GM10266 (cell line): Measurements from ENCODE around the gene CFAP61.

ENCODE experiments used
- DNase-seq: peaks from one replicate; pipeline ENCODE4 v3.0.0; 2012; ENCODE audit errors: extremely low spot score
- TF ChIP-seq, protein P1 (sequence below): IDR thresholded peaks from 2 replicates; pipeline ENCODE4 v1.5.1; 2012; ENCODE audit warnings: mild to moderate bottlenecking, low read depth; ENCODE audit not compliant: control insufficient read depth, insufficient read depth; ENCODE audit errors: missing control alignments

CFAP61 gene

DNA sequence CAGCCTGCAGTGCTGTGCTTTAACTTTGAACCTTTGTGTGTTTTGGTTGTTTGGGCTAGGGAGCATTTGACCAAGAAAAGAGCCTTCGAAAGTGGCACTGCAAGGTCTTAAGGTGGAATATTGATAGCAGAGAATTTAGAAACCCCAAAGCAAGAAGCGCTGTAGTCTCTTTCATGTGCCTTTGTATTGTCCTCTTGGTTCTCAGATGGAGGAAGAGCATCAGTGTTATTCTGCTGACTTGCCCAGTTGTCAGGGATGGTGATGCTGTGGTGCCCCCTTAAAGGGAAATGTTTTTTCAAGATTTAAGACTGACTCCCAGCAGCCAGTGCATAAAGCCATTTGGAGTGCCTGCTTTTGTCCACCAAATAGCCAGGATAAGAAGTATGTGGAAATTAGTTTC is 212.9 kb downstream of the CFAP61 start:
- DNase-seq, result no peak
- TF ChIP-seq, protein P1, sequence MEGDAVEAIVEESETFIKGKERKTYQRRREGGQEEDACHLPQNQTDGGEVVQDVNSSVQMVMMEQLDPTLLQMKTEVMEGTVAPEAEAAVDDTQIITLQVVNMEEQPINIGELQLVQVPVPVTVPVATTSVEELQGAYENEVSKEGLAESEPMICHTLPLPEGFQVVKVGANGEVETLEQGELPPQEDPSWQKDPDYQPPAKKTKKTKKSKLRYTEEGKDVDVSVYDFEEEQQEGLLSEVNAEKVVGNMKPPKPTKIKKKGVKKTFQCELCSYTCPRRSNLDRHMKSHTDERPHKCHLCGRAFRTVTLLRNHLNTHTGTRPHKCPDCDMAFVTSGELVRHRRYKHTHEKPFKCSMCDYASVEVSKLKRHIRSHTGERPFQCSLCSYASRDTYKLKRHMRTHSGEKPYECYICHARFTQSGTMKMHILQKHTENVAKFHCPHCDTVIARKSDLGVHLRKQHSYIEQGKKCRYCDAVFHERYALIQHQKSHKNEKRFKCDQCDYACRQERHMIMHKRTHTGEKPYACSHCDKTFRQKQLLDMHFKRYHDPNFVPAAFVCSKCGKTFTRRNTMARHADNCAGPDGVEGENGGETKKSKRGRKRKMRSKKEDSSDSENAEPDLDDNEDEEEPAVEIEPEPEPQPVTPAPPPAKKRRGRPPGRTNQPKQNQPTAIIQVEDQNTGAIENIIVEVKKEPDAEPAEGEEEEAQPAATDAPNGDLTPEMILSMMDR, result no peak

GRCh38 chr20:20266552-20266951 is 214.2 kb downstream of the CFAP61 start:
- DNase-seq, result no peak

DNA sequence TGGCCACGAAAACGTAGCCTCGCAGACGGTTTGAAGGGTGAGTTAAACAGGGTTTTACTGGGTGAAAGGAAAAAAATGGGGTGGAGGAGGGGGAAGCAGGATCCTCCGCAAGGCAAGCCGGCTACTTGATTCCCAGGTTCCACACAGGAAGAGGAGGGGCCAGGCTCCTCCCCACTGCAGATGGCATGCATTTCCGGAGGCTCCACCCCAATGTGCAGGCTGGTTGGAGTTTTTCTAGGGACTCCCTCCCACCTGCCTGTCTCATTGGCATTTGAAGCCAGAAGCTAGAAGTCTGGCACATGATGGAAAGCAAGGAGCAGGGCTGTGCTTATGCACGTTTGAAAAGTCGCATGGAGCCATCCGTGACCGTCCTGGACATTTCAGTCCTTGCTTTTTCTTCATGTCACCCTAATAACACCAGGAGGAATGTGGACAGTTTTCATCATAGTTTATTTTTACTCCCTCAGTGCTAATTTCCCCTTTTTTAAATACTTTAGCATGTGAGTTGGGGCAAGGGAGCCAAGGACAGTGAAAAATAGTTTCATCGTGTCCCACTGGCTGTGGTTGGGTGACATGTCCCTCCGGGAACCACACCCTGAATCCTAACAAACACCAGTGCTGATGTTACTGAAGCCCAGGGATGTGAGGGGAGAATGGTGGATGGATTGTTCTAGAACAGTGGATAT is 215.5 kb downstream of the CFAP61 start:
- TF ChIP-seq, protein P1, result no peak
- DNase-seq, result no peak

More at GRCh38 chr20:20266552-20266951, 214.2 kb downstream of the CFAP61 start:
- TF ChIP-seq, protein P1, result no peak

GRCh38 chr20:20271271-20271670 is 218.9 kb downstream of the CFAP61 start:
- TF ChIP-seq, protein P1, result no peak
- no peak for DNase-seq

GRCh38 chr20:20272686-20273085 is 220.4 kb downstream of the CFAP61 start:
- TF ChIP-seq, protein P1, result no peak
- no peak for DNase-seq

GRCh38 chr20:20273286-20273685 is 221.0 kb downstream of the CFAP61 start:
- TF ChIP-seq, protein P1, result no peak
- DNase-seq, result no peak

GRCh38 chr20:20274821-20275220 is 222.5 kb downstream of the CFAP61 start:
- no peak for DNase-seq
- TF ChIP-seq, protein P1, result no peak
